ENCODE data around the gene NLRP9. TPM values are rescaled to one million over a fixed set of nuclear protein-coding genes. Genes with fewer than 3 reads are reported as not detected.

Gene NLRP9
- total and polyA plus RNA-seq, 2 of the 4 experiments (the other 2 are of a cell fraction) = not detected

GRCh38 chr19:55716531-55716930, 21.7 kb downstream of the NLRP9 start:
- H3K56ac ChIP-seq (ENCODE audit: extremely low read depth, insufficient read depth, low read length) = no peak overlapping the region
- no peak overlapping the region for H3K4ac ChIP-seq (ENCODE audit: low read depth, low read length)
- no peak overlapping the region for H2AK5ac ChIP-seq (ENCODE audit: low read depth, low read length)
- no peak overlapping the region for H2AK9ac ChIP-seq (replicated peaks; ENCODE audit: low read depth, low read length, poor library complexity)
- H3K4me2 ChIP-seq (ENCODE audit: low read depth, low read length) = no peak overlapping the region
- H2BK15ac ChIP-seq (ENCODE audit: low read depth, low read length) = no peak overlapping the region
- H3K36me3 ChIP-seq (ENCODE audit: control insufficient read depth, insufficient read depth, low read length) = no peaks in the 10 kb centered on the region
- H4K5ac ChIP-seq (ENCODE audit: low read depth, low read length) = no peak overlapping the region
- no peak overlapping the region for H3K4me3 ChIP-seq (ENCODE audit: insufficient read depth, low read depth, low read length)
- no TSS peak for BruUV-seq (replicated peaks)
- ATAC-seq (ENCODE audit: low read depth) = no peak
- no peak overlapping the region for H4K8ac ChIP-seq (ENCODE audit: low read depth in 2 of 2, low read length in 2 of 2)
- ChIA-PET CTCF (no interaction called here), POLR2A (ENCODE audit: unreplicated experiment) (no interaction called here)
- H3K27me3 ChIP-seq (ENCODE audit: control insufficient read depth, insufficient read depth, low read length) = no peaks in the 10 kb centered on the region
- dilution Hi-C loops (cut with HindIII; ENCODE audit: low sequenced_read_pairs, unreplicated experiment) (no loop called here), intact Hi-C loops (cut with micrococcal nuclease) (no loop called here), in situ Hi-C loops (cut with MboI; ENCODE audit: low sequenced_read_pairs) (no loop called here)
- 77% methylated on average over 6 of the region's 15 CpGs; no CpG with 5 or more reads in 1 of the 2 experiments for WGBS, 2 experiments (ENCODE audit: extremely low coverage in 2 of 2, insufficient read length in 1 of 2)
- H3K23ac ChIP-seq (ENCODE audit: low read depth, low read length) = no peak overlapping the region
- no peaks in the 10 kb centered on the region for H3K79me1 ChIP-seq (ENCODE audit: low read depth in 1 of 2, low read length in 2 of 2)
- no peak overlapping the region for H3K14ac ChIP-seq (replicated peaks; ENCODE audit: low read depth, low read length)
- H2BK120ac ChIP-seq (ENCODE audit: low read depth, low read length) = no peak overlapping the region
- DNase-seq = no peak
- no peaks in the 10 kb centered on the region for H4K20me1 ChIP-seq (ENCODE audit: insufficient read depth, low read length)
- no peak overlapping the region for H3K18ac ChIP-seq (ENCODE audit: low read depth, low read length)
- no peak overlapping the region for H2BK20ac ChIP-seq (ENCODE audit: low read depth, low read length)
- peak overlapping the region; percentile 33 for H2AFZ ChIP-seq (replicated peaks; ENCODE audit: low read length, poor library complexity)
- no peak overlapping the region for H2BK5ac ChIP-seq (ENCODE audit: low read depth, low read length, poor library complexity, severe bottlenecking)
- no peak for TF ChIP-seq ELK1 (IDR thresholded peaks at IDR 0.05; ENCODE audit: borderline replicate concordance, low read depth, low read length)
- TF ChIP-seq FOS (IDR thresholded peaks at IDR 0.05; ENCODE audit: low read depth, low read length) = no peak
- TF ChIP-seq BHLHE40 (IDR thresholded peaks at IDR 0.05; ENCODE audit: low read depth, low read length) = no peak
- TF ChIP-seq CHD1 (IDR thresholded peaks at IDR 0.05; ENCODE audit: low read depth, low read length) = no peak
- TF ChIP-seq RCOR1 (IDR thresholded peaks at IDR 0.05; ENCODE audit: insufficient replicate concordance, low read length) = no peak
- no peak for TF ChIP-seq NFE2L2 (IDR thresholded peaks at IDR 0.05; ENCODE audit: low read depth, low read length)
- TF ChIP-seq MXI1 (IDR thresholded peaks at IDR 0.05; ENCODE audit: borderline replicate concordance, low read depth, low read length) = no peak
- TF ChIP-seq CTCF (conservative IDR thresholded peaks at IDR 0.05; ENCODE audit: low read depth, low read length) = no peak
- TF ChIP-seq MAFK (IDR thresholded peaks at IDR 0.05; ENCODE audit: low read depth, low read length) = no peak
- TF ChIP-seq SMC3 (IDR thresholded peaks at IDR 0.05; ENCODE audit: low read depth, low read length) = no peak
- no peak for TF ChIP-seq CEBPB (IDR thresholded peaks at IDR 0.05; ENCODE audit: low read depth, low read length)
- TF ChIP-seq RFX5 (IDR thresholded peaks at IDR 0.05; ENCODE audit: low read depth, low read length) = no peak
- no peak for TF ChIP-seq USF2 (IDR thresholded peaks at IDR 0.05; ENCODE audit: low read depth, low read length)
- TF ChIP-seq RAD21 (IDR thresholded peaks at IDR 0.05; ENCODE audit: low read length) = no peak
- no peak for TF ChIP-seq MAZ (IDR thresholded peaks at IDR 0.05; ENCODE audit: borderline replicate concordance, low read depth, low read length)
- no peak for TF ChIP-seq POLR2A (IDR thresholded peaks at IDR 0.05; ENCODE audit: low read depth, low read length)
- H3K9ac ChIP-seq (ENCODE audit: low read depth, low read length) = no peak overlapping the region
- H3K9me3 ChIP-seq (ENCODE audit: control insufficient read depth, insufficient read depth, low read length) = peaks cover 13% of the 10 kb centered on the region
- no peaks in the 10 kb centered on the region for H3K4me1 ChIP-seq (ENCODE audit: control insufficient read depth, insufficient read depth, low read length)
- H4K91ac ChIP-seq (ENCODE audit: insufficient read depth, low read depth, low read length) = no peak overlapping the region
- no peak overlapping the region for H3K27ac ChIP-seq (ENCODE audit: insufficient read depth, low read length)
- no peaks in the 10 kb centered on the region for H3K9me1 ChIP-seq (ENCODE audit: insufficient read depth, low read length)

Measured in IMR-90 (cell line).